ENCODE data around the gene PABPN1.

The PABPN1 gene

GRCh38 chr14:23327947-23328744 lies 6.9 kb downstream of the PABPN1 start:
- DNase-seq = peak; percentile 2

GRCh38 chr14:23335623-23336022 lies 14.4 kb downstream of the PABPN1 start:
- no peak for DNase-seq

- no peak for DNase-seq
These were observed 18.4 kb downstream of the PABPN1 start for GRCh38 chr14:23339506-23340268.

GRCh38 chr14:23344481-23344880 lies 23.2 kb downstream of the PABPN1 start:
- no peak for DNase-seq

GRCh38 chr14:23345987-23346692 lies 24.9 kb downstream of the PABPN1 start:
- no peak for DNase-seq

GRCh38 chr14:23346693-23347405 lies 25.6 kb downstream of the PABPN1 start:
- DNase-seq = no peak

GRCh38 chr14:23347406-23348296 lies 26.4 kb downstream of the PABPN1 start:
- no peak for DNase-seq

GRCh38 chr14:23348297-23348655 lies 27.0 kb downstream of the PABPN1 start:
- DNase-seq = no peak

GRCh38 chr14:23349156-23349845 lies 28.0 kb downstream of the PABPN1 start:
- no peak for DNase-seq

- DNase-seq = peak; percentile 45
These were observed 30.6 kb downstream of the PABPN1 start for GRCh38 chr14:23351681-23352505.

- peak; percentile 59 for DNase-seq
These were observed 31.5 kb downstream of the PABPN1 start, which contains the start of gene SLC22A17 for GRCh38 chr14:23352506-23353432. Gene SLC22A17, minus strand, starts transcription at chr14:23352887.

- no peak for DNase-seq
These were observed 32.1 kb downstream of the PABPN1 start for GRCh38 chr14:23353433-23353780.

- no peak for DNase-seq
These were observed 33.7 kb downstream of the PABPN1 start for GRCh38 chr14:23354990-23355389.

- no peak for DNase-seq
These were observed 34.7 kb downstream of the PABPN1 start for GRCh38 chr14:23355871-23356435.

GRCh38 chr14:23356662-23357061 lies 35.4 kb downstream of the PABPN1 start:
- no peak for DNase-seq

- no peak for DNase-seq
These were observed 36.0 kb downstream of the PABPN1 start for GRCh38 chr14:23357261-23357660.

GRCh38 chr14:23358042-23358441 lies 36.8 kb downstream of the PABPN1 start:
- DNase-seq = no peak

GRCh38 chr14:23358553-23359166 lies 37.4 kb downstream of the PABPN1 start:
- no peak for DNase-seq

Data from NCI-H524 treated with DMSO at 0.1 percent for 48 hours (cell line).